NCI-H1694 treated with DMSO at 0.1 percent for 48 hours (cell line): Measurements from ENCODE around the gene RUNX1.

Experiments used
- DNase-seq: peaks from one replicate; lab custom pipeline; 2025; lab: John Stamatoyannopoulos, UW

The RUNX1 gene

DNA sequence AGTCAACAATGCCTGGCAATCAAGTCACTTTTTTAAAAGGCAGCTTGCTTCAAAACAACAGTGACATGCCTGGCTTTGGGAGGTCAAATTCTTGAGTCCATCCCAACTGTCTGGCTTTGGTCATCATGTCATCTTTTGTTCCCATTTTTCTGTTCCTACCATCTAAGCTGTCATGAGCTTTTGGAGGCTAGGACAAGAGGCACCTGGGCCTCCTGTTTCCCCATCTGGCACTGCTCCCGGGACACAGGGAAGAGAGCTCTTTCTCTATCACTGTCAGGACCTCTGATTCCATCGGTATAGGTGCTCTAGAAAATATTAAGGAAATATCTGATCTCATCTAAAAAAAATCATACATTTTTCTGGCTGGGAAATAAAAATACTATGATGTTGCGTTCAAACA lies 224.0 kb downstream of the RUNX1 start:
- no peak for DNase-seq

- DNase-seq, result no peak
Observed at GRCh38 chr21:34824314-34824713, 224.8 kb downstream of the RUNX1 start.

GRCh38 chr21:34822942-34823341 lies 226.2 kb downstream of the RUNX1 start:
- no peak for DNase-seq

GRCh38 chr21:34822168-34822567 lies 226.9 kb downstream of the RUNX1 start:
- no peak for DNase-seq

GRCh38 chr21:34821717-34822116 lies 227.4 kb downstream of the RUNX1 start:
- no peak for DNase-seq

DNA sequence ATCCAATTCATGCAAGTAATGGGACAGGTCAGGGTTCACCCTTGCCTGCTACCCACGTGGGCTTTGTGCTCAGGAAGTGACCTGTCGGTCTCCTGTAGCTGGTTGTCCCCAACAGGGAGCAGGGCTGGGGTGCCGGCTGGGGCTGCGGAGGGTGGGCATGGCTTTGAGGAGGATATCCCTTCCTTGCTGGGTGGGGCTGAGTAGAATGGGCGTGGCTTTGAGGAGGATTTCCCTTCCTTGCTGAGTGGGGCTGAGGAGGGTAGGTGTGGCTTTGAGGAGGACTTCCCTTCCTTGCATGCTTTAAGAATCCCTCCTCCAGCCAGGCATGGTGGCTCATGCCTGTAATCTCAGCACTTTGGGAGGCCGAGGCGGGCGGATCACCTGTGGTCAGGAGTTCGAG lies 229.1 kb downstream of the RUNX1 start:
- DNase-seq, result no peak

DNA sequence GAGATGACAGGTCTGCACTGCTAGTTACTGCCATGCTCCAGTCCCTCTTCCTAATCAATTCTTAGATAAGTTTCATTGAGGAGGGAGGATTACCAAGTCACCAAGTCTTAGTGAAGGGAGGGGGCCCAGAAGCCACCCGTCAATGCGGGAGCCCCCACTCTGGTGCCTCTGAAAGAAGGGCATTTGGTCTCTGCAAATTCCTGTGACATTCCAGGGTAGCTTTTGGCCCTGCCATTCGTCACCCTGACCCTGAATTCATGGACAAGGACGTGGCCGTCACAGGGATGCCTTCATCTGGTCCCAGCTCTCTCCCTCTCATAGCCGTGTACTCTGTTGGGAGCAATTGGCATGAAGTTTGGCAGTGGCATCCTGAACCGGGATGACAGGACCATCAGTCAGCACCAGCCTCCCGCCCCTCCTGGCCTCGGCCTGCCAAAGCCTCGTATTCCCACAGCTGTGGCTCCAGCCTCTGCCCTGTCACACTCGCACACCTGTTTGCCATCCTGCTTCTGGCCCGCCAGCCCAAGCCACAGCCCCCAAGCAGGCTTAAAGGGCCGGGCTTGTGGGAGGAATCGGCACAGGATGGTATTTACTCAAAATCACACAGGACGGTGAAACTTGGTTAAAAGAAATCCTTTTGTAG lies 229.6 kb downstream of the RUNX1 start:
- DNase-seq, result no peak

GRCh38 chr21:34818662-34819158 lies 230.4 kb downstream of the RUNX1 start:
- DNase-seq, result no peak

DNA sequence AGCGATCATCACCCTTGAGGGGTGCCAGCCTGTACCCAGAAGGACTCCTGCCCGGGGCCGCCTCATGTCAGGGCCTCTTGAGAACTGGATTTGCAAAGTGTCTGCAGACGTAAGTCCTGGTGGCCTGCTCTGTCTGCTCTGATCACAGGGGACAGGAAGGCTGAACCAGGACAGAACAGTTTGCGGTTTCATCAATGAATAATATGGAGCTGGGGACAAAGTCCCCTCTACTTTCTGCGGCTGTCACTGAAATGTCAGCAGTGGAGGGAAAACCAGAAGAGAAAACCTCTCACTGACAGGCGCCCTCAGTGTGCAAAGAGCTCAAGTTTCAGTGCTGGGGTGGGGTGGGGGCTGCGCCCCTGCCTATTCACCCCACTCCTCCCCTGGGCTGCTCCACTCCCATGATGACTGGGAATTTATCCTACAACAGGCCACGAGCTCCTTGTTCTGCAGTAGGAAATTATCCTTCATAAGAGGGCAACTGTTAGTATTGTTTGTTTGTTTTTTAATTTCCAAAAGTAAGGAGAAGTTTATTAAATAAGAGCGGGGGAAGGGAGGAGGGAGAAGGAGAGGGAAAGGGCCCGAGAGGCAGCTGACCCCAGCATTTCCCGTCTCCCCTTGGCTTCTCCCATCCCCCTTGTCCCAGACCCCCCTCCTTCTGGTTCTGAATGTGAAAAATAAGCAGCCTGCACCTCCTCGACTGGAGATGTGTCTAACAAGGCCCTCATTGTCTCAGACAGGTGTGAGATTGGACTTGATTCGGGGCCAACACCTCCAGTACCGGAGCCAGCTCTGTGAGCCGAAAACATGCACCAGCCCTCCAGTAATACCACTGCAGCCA lies 231.1 kb downstream of the RUNX1 start:
- DNase-seq, result no peak

GRCh38 chr21:34815831-34816705 lies 233.0 kb downstream of the RUNX1 start:
- peak; percentile 41 for DNase-seq

DNA sequence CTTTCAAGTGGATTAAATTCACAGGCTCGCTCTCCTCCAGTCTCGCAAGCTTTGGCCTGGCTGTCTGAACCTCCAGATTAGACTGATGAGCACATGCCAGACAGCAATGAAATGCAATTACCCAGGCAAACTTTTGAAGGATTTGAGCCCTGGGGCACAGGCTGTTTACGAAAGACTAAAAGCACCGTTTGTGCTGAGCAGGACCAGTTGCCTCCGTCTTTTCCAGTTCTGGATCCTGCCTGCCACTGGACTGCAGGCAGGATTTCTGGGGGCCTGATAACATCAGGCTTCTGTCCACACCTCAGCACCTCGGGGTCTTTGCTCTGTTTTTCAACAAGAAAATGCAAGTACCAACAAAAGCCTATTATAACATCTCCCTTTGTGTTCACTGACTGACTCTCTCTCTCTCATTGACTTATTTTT lies 234.6 kb downstream of the RUNX1 start:
- no peak for DNase-seq

DNA sequence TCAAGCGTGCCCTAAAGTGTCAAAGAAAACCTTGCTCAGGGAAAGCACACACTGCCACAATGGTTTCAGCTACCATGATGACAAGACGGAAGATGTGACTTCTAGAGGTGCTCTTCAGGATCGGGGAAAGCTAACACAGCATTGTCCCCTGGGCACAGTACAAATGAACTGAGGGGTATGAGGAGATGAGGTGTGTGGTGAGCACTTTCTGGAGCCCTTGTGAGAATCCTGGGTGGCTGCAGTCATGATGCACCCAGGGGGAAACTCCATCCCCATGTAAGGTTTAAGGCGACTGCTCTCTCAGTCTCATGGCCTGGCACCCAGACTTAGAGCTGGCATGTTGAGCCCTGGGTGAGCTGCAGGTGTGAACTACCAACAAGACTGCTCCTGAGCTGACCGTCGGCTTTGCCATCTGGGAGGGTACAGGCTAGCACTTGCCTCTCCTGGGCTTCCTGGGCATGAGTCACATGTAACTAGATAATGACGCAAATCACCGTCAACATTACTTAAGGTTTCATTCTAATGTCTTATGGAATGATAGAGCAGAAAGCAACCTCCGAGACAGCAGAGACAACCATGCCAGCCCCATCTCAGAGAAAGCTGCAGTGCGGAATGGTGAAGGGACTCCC lies 235.7 kb downstream of the RUNX1 start:
- DNase-seq, result no peak

DNA sequence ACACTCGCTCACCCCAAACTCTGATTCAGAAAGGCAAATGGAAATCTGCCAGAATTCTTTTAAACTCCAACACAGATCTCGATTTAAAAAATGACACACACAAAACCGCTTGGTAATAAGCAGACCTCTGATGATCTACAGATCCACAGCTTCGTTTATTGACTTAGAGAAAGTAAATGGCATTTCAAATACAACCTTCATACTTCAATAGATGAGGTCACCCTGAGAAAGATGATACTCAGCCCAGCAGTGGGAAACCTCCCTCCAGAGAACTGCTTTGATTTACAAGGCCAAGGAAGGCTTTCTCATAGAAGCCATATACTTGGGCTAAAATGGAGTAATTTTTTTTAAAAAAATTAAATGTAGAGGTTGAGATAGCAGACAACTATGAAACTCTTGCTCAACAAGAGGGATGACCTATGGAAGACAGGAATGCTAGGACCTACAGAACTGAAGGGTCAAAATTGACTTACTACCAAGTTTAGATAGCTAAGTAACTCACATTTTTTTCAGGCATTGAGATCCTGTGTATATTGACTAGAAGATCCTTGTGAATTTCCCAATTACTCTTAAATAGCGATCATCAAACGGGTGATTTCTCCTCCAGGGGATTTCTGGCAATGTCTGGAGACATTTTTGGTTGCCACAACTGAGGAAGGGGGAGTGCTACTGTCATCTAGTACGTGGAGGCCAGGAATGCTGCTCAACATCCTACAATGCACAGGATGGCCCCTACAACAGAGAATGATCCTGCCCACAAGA lies 236.4 kb downstream of the RUNX1 start:
- no peak for DNase-seq

- DNase-seq, result no peak
Observed at GRCh38 chr21:34811368-34811767, 237.7 kb downstream of the RUNX1 start.

- DNase-seq, result no peak
Observed at GRCh38 chr21:34810786-34811185, 238.3 kb downstream of the RUNX1 start.

GRCh38 chr21:34809822-34810221 lies 239.3 kb downstream of the RUNX1 start:
- no peak for DNase-seq

- DNase-seq, result no peak
Observed at GRCh38 chr21:34808569-34809204, 240.4 kb downstream of the RUNX1 start.

GRCh38 chr21:34807881-34808568 lies 241.1 kb downstream of the RUNX1 start:
- DNase-seq, result no peak

- DNase-seq, result no peak
Observed at GRCh38 chr21:34807146-34807880, 241.8 kb downstream of the RUNX1 start.
